HG03575 (cell line): ENCODE measurements around the gene CACNA1H.

Source experiments
- ATAC-seq: cut with Tn5 transposase; IDR thresholded peaks from one replicate; pipeline ENCODE4 v1.9.1; 2021; ENCODE audit not compliant: unreplicated experiment, insufficient number of reproducible peaks, low FRiP score; ENCODE audit errors: extremely low read depth

The CACNA1H gene

GRCh38 chr16:1155353-1156054, 2.6 kb downstream of the CACNA1H start:
- no peak for ATAC-seq

DNA sequence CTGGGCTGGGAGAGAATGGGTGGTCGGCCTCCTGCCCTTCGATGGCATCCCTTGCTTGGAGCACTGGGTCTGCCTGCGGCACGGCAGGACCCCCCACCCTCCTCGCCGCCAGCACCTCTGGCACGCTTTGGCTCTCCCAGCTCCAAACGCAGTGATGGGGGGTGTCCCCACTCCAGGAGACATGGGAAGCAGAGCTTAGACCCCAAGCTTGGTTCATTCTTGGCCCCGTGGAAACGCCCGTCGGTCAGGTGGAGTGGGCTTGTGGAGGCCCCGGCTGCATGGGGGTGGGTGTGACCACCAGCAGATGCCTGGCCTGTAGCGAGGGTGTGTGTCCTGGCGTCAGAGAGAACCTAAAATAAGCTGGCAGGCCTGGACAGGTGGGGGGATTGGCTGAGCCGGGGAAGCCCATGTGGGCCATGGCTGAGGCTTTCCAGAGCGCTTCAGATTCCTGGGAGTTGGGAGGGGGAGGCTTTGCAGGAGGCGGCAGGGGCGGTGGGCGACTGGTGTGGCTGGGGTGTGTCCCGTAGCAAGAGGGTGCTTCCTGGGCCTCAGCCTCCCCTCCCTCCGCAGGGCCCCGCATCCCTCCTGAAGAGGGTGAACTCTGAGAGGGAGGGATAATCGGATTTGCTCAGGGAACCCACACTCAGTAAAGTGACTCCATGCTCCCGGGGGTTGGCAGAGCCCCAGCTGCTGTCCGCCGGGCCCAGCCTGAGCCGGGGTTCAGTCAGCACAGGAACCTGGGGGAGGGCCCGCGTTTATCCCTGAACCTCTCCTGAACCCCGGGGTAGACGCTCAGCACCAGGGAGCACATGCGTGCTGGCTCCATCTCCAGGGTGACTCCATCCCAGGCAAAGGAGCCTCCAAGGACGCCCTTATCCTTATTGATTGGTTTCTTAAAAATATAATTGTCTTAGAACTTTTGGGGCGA, 3.4 kb downstream of the CACNA1H start:
- ATAC-seq: no peak

- ATAC-seq: no peak
These were observed 4.2 kb downstream of the CACNA1H start for GRCh38 chr16:1156983-1157638.

DNA sequence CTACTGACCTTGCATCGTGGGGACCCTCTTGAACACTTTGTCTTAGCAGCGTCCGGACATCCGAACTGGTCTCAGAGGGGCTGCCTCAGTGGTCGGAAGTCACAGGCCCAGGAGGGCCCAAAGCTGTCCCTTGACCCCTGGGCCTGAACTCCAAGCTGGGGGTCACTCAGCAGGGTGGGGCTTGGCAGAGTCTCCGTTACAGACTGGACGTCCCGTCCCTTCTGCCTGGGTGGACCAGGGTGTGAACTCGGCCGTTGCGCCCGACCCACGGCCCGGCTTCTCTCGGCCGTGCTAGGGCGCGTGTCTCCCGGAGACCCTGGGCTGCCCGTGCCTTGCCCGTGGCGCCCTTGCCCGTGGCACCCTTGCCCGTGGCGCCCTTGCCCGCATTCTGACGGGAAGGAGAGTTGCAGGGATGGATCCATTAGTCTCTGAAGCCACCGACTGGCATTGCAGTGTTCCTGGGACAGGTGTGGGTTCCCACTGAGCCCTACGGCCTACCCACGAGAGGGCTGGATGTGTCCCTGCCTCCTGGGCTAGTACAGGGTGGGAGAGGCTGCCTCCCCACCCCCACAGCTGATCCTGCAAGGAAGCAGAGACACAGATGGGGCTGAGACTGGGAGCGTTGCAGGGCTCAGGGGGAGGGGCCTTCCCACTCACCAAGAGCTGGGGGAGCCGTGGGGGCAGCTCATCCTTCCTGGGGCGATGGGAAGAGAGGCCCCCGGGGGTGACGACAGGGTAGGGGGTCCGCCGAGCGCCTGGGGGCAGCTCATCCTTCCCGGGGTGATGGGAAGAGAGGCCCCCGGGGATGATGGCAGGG, 4.9 kb downstream of the CACNA1H start:
- ATAC-seq: no peak

- ATAC-seq: no peak
These were observed 5.8 kb downstream of the CACNA1H start for GRCh38 chr16:1158456-1159324.

DNA sequence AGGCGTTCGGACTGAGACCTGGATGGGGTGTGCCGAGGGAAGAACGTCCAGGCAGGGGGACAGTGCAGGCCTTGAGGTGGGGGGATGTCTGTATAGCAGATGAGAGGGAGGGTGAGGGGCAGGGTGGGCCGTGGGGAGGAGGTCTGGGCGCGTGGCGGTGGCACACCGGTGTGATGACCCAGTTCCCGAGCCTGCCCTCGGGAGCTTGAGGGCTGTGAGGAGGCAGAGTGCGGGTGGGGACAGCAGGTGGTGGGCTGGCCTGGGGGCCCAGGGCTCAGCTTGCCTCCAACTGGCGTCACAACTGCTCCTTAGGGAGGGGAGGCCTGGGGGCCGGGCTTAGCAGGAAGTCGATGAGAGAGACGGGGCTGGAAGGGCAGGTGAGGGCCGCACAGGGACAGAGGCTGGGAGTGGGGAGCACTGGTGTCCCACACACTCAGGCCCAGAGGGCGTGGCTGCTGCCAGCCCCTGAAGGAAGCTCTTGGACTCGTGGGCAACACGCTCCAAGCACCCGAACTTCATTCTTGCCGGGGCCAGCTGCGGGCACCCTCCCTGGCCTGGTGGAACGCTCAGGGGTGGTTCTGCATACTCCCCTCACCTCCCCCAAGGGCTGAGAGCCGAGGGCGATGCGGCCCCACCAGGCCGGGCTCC, 6.5 kb downstream of the CACNA1H start:
- ATAC-seq: no peak

GRCh38 chr16:1159973-1160772, 7.3 kb downstream of the CACNA1H start:
- no peak for ATAC-seq

- no peak for ATAC-seq
These were observed 8.0 kb downstream of the CACNA1H start for GRCh38 chr16:1160773-1161348.

DNA sequence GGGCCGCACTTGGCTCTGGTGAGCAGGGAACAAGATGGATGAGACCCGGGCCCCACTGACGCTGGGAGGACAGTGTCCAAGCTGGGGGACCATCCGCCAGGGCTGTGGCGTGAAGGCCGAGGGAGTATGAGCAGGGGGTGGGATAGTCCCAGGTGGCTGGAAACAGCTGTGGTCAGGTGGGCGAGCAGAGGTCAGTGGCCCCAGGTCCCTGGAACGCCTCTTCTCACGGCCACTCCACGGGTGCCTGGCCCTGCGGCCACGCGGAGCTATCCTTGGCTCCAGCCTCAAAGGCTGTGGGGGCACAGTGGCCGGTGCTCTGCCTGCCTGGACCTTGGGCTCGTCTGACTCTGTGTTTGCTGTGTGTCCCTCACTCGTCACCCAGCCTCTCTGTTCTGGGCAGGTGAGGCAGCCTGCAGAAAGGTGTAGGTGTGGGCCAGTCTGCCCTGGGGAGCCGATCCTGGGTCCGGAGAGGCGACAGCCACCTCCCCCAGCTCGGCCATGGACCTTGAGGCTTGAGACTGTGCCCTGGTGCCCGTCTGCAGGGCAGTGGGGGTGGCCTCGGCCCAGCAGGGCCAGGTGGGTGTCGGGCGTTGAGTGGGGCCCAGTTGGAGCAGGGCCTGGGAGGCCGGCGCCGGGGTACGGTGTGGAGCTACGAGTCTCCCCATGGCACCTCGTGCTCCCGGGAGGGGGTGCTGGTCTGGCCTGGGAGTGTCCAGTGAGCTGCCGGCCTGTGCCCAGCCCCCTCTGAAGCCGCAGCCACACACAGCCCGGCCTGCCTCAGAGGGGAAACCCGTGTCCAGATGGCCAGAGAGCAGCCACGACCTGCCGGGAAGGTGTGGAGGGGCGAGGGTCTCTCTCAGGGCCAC, 10.0 kb downstream of the CACNA1H start:
- no peak for ATAC-seq

DNA sequence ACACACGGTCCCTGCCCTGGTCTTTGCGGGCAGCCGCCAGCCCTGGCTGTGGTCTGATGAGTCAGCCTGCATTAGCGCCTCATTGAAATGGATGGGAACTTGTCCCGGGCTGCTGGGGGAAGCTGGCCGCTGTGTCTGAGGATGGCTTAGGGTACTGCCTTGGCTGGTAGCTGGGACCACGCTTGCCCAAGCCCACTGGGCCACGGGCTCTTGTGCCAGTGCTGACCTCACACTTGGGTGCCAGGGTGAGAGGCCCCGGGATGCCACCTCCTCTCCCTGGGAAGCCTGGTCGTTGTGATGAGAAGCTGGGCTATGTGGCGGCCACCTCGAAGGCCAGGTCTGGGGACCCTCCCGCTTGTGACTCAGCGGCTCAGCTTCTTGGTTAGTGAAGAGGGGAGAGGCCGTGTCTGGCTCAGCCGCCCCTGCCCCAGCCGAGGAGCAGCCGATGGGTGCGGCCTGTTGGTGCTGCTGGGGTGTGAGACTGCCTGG, 10.7 kb downstream of the CACNA1H start:
- ATAC-seq: no peak

DNA sequence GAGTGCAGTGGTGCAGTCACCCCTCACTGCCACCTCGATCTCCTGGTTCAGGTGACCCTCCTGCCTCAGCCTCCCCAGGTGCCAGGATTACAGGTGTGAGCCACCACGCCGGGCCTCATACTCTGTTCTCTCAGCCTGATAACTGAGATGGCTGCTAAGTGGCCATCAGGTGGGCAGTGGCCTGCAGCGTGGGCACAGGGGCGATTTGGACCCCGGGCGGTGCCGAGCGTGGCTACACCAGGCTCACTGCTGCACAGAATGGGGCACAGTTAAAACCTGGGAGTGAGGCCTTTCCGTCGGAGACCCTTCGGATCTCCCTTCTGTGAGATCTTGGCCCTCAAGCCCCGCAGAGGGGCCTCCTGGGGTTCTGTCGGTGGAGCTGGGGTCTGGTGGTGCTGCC, 11.5 kb downstream of the CACNA1H start:
- ATAC-seq: no peak

GRCh38 chr16:1164975-1165374, 12.1 kb downstream of the CACNA1H start:
- no peak for ATAC-seq

GRCh38 chr16:1165511-1165910, 12.6 kb downstream of the CACNA1H start:
- ATAC-seq: no peak

- no peak for ATAC-seq
These were observed 14.6 kb downstream of the CACNA1H start for GRCh38 chr16:1167276-1168107.

DNA sequence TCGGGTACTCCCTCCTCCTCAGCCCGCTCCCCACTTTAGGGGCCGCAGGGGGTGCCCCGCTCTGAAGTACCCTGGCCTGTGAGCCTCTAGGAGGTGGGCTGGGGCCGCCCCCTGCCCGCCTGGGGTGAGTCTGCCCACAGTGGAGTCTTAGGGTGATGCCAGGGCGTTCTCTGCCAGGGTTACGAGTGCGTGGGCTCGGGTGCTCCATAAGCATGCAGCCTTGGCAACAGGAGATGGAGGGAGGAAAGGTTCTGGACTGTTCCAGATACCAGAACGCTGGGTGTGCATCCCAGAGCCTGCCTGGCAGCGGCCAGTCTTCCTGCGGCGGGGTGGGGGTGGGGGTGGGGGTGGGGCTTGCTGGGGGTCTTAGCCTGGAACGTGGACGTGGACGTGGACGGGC, 15.9 kb downstream of the CACNA1H start:
- ATAC-seq: no peak
